ENCODE results near the gene DAD1.

The DAD1 gene

DNA sequence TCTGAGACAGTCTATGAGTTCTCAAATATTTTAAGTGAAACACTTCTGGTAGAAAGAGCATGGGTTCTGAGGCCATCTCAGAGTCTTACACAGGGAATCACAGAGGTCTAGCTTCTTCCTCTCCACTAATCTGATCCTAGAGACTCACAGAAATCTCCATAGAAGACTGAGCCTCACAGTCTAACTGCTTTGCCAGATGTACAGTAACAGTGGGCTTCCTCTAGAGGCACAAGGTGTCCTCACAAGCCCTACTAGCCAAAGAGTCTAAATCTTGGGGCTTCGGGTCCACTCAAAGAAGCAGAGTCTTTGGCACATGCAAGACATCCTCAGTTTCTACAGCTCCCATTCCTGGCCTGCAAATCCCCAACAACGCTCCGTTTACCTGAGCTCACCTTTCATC lies 41.0 kb upstream of the DAD1 start:
- H3K9ac ChIP-seq (ENCODE audit: low read length): no peak overlapping the region
- H3K9me3 ChIP-seq (ENCODE audit: insufficient read depth, low read length): no peaks in the 10 kb centered on the region
- no peaks in the 10 kb centered on the region for H3K79me2 ChIP-seq (ENCODE audit: low read length)
- no peak overlapping the region for H3K27ac ChIP-seq (ENCODE audit: low read length)
- no peak overlapping the region for H2AFZ ChIP-seq (ENCODE audit: low read depth, low read length)
- no peaks in the 10 kb centered on the region for H3K4me1 ChIP-seq (ENCODE audit: low read length)
- peaks cover 21% of the 10 kb centered on the region for H3K27me3 ChIP-seq (ENCODE audit: low read depth, low read length)
- no peak overlapping the region for H3K4me2 ChIP-seq (ENCODE audit: low read length)
- H3K4me3 ChIP-seq (ENCODE audit: low read length): no peak overlapping the region
- H4K20me1 ChIP-seq (ENCODE audit: insufficient read depth, low read length): no peaks in the 10 kb centered on the region
- TF ChIP-seq EZH2phosphoT487 (IDR thresholded peaks at IDR 0.05; ENCODE audit: low read depth): no peak
- TF ChIP-seq, protein P1, sequence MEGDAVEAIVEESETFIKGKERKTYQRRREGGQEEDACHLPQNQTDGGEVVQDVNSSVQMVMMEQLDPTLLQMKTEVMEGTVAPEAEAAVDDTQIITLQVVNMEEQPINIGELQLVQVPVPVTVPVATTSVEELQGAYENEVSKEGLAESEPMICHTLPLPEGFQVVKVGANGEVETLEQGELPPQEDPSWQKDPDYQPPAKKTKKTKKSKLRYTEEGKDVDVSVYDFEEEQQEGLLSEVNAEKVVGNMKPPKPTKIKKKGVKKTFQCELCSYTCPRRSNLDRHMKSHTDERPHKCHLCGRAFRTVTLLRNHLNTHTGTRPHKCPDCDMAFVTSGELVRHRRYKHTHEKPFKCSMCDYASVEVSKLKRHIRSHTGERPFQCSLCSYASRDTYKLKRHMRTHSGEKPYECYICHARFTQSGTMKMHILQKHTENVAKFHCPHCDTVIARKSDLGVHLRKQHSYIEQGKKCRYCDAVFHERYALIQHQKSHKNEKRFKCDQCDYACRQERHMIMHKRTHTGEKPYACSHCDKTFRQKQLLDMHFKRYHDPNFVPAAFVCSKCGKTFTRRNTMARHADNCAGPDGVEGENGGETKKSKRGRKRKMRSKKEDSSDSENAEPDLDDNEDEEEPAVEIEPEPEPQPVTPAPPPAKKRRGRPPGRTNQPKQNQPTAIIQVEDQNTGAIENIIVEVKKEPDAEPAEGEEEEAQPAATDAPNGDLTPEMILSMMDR (IDR thresholded peaks at IDR 0.05; ENCODE audit: low read depth, low read length): no peak
- no peaks in the 10 kb centered on the region for H3K36me3 ChIP-seq (replicated peaks; ENCODE audit: low read depth, low read length)

DNA sequence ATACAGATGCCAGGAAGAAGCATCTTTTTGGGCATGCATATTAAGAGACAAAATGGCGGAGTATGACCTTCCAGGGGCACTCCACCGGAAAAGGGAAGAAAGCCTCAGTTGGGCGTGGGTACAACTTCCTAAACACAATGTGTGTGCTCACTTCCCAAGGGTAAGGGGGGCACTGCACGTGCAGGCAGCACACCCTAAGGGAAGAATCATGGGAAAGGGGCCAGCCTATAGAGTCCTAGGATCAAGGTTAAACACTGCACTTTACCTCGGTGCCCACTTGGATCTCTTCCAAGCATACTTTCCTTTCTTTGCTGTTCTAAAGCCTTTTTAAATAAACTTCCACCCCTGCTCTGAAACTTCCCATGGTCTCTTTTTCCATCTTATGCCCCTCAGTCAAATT lies 40.3 kb upstream of the DAD1 start:
- TF ChIP-seq, protein P1 (IDR thresholded peaks at IDR 0.05; ENCODE audit: low read depth, low read length): no peak
- no peak for TF ChIP-seq EZH2phosphoT487 (IDR thresholded peaks at IDR 0.05; ENCODE audit: low read depth)
- Histone ChIP-seq H3K4me1 (ENCODE audit: low read length) (no peaks in the 10 kb centered on the region), H3K4me2 (ENCODE audit: low read length) (no peak overlapping the region), H3K9me3 (ENCODE audit: insufficient read depth, low read length) (no peaks in the 10 kb centered on the region), H3K9ac (ENCODE audit: low read length) (no peak overlapping the region), H2AFZ (ENCODE audit: low read depth, low read length) (no peak overlapping the region), H4K20me1 (ENCODE audit: insufficient read depth, low read length) (no peaks in the 10 kb centered on the region), H3K4me3 (ENCODE audit: low read length) (no peak overlapping the region), H3K27me3 (ENCODE audit: low read depth, low read length) (peaks cover 21% of the 10 kb centered on the region), H3K79me2 (ENCODE audit: low read length) (no peaks in the 10 kb centered on the region), H3K36me3 (replicated peaks; ENCODE audit: low read depth, low read length) (no peaks in the 10 kb centered on the region), H3K27ac (ENCODE audit: low read length) (no peak overlapping the region)

DNA sequence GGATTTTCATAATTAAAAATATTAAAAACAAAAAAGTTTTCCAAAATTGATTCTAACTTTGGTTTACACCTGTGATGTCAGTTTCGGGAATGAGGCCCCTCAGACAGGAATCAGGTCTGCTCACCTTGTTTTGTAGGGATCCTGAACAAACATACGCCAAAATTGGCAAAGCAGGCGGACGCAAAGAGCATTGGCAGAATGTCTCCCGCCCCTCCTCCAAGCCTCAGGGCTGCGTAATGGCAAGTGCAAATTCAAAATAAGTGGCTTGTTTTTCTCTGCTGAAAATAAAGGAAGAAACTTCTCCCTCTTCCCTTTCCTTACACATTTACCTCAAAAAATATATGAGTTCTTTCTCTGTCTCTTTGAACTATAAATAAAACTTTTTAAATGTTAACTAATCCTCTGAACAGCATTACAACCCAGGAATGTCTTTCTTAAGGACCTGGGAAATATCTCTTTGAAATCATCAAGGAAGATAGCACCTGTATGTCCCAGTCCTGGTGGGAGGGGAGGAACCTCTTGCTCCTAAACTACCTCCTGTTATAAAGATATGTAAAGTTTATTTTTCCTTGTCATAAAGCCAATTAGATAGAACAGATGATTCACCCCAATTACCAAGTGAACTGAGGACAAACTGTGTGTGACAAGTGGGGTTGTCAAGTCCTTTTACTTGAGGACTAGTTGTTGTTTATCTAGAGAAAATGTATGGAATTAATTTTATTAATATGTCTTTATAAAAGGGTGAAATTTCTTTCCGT lies 38.7 kb upstream of the DAD1 start:
- no peaks in the 10 kb centered on the region for H4K20me1 ChIP-seq (ENCODE audit: insufficient read depth, low read length)
- peaks cover 21% of the 10 kb centered on the region for H3K27me3 ChIP-seq (ENCODE audit: low read depth, low read length)
- H2AFZ ChIP-seq (ENCODE audit: low read depth, low read length): no peak overlapping the region
- H3K79me2 ChIP-seq (ENCODE audit: low read length): no peaks in the 10 kb centered on the region
- no peaks in the 10 kb centered on the region for H3K36me3 ChIP-seq (replicated peaks; ENCODE audit: low read depth, low read length)
- H3K4me3 ChIP-seq (ENCODE audit: low read length): no peak overlapping the region
- TF ChIP-seq, protein P1 (IDR thresholded peaks at IDR 0.05; ENCODE audit: low read depth, low read length): no peak
- TF ChIP-seq EZH2phosphoT487 (IDR thresholded peaks at IDR 0.05; ENCODE audit: low read depth): no peak
- no peak overlapping the region for H3K9ac ChIP-seq (ENCODE audit: low read length)
- no peaks in the 10 kb centered on the region for H3K4me1 ChIP-seq (ENCODE audit: low read length)
- no peak overlapping the region for H3K27ac ChIP-seq (ENCODE audit: low read length)
- H3K4me2 ChIP-seq (ENCODE audit: low read length): no peak overlapping the region
- no peaks in the 10 kb centered on the region for H3K9me3 ChIP-seq (ENCODE audit: insufficient read depth, low read length)

DNA sequence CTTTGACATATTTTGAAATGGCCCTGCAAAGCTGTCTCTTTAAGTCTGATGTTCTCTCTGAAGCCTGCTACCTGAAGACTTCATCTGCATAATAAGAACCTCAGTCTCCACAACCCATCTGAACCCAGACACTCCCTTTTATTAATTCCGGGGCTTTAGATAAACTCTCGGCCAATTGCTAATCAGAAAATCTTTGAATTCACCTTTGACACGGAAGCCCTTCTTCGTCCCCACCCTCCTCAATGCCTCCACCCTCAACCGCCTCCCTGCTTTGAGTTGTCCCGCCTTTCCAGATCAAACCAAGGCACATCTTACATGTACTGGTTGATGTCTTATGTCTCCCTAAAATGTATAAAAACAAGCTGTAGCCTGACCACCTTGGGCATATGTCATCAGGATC lies 37.6 kb upstream of the DAD1 start:
- Histone ChIP-seq H3K4me1 (ENCODE audit: low read length) (no peaks in the 10 kb centered on the region), H3K4me2 (ENCODE audit: low read length) (no peak overlapping the region), H3K9me3 (ENCODE audit: insufficient read depth, low read length) (no peaks in the 10 kb centered on the region), H3K9ac (ENCODE audit: low read length) (no peak overlapping the region), H4K20me1 (ENCODE audit: insufficient read depth, low read length) (no peaks in the 10 kb centered on the region), H3K4me3 (ENCODE audit: low read length) (no peak overlapping the region), H2AFZ (ENCODE audit: low read depth, low read length) (no peak overlapping the region), H3K79me2 (ENCODE audit: low read length) (no peaks in the 10 kb centered on the region), H3K27ac (ENCODE audit: low read length) (no peak overlapping the region), H3K27me3 (ENCODE audit: low read depth, low read length) (peaks cover 21% of the 10 kb centered on the region), H3K36me3 (replicated peaks; ENCODE audit: low read depth, low read length) (no peaks in the 10 kb centered on the region)
- no peak for TF ChIP-seq EZH2phosphoT487 (IDR thresholded peaks at IDR 0.05; ENCODE audit: low read depth)
- TF ChIP-seq, protein P1 (IDR thresholded peaks at IDR 0.05; ENCODE audit: low read depth, low read length): no peak
